ENCODE measurements around the gene LHPP. TPM values are rescaled to one million over a fixed set of nuclear protein-coding genes. Genes with fewer than 3 reads are reported as not detected.

LHPP gene
- total and polyA plus RNA-seq, 2 experiments from 2014 or later = 27.4 to 40.2 TPM

DNA sequence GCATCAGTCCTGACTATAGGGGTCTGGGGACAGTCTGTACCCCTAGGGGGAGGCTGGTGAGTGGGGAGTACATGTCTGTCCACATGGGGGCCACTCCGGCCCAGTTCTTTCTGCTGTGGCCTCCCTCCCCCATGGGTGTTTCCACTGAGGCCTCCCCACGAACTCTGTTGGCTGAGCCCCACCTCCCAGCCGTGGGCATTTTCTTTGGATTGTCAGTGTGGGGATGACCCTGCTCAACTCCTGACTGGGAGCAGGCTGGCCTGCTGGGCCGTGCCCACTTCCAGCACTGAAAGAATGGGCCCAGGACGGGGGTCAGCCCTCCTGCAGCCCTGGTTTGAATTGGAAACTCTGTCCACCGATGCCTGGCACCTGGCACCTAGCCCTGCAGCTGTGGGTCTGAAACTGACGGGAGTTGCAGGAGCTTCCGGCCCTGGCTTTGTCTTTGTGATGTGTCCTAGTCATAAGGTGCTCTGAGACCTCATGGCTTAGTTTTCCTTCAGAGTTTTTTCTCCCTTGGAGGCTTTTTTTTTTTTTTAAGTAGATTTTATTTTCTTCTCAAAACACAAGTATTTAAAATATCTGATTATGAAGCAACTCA lies 46.5 kb downstream of the LHPP start:
- Histone ChIP-seq H3K27ac (ENCODE audit: low read depth) (no peak overlapping the region), H3K4me2 (no peak overlapping the region), H3K79me2 (replicated peaks; ENCODE audit: insufficient read depth) (no peaks in the 10 kb centered on the region), H2AFZ (no peak overlapping the region), H3K4me3 (no peak overlapping the region), H3F3A (replicated peaks; ENCODE audit: low read depth) (0 out of 2 replicates have a peak, but pooled peaks cover 6% of the 10 kb centered on the region), H4K20me1 (replicated peaks; ENCODE audit: insufficient read depth) (no peaks in the 10 kb centered on the region; the same call in 1 of the 2 replicates), H3K9me2 (ENCODE audit: insufficient read depth) (no peaks in the 10 kb centered on the region), H3K4me1 (ENCODE audit: insufficient read depth) (peaks cover 3% of the 10 kb centered on the region), H3K36me3 (ENCODE audit: insufficient read depth) (no peaks in the 10 kb centered on the region), H3K27me3 (ENCODE audit: insufficient read depth) (no peaks in the 10 kb centered on the region)
- Mint-ChIP-seq H3K36me3 (ENCODE audit: low read depth) (peaks cover 4% of the 10 kb centered on the region; the same call in 1 of the 3 replicates), H3K9me3 (no peaks in the 10 kb centered on the region; the same call in 2 of the 3 replicates), H3K27ac (0 out of 2 replicates have a peak overlapping the region, but pooled peaks have one; percentile 18), H3K4me3 (no peak overlapping the region), H3K27me3 (ENCODE audit: insufficient read depth, low read depth, poor library complexity) (peaks cover 10% of the 10 kb centered on the region), H3K4me1 (peaks cover 3% of the 10 kb centered on the region; the same call in 1 of the 3 replicates)
- DNase-seq (ENCODE audit: low spot score) (no peak), ATAC-seq (no peak; the same call in 2 of the 3 replicates)
- TF ChIP-seq EZH2phosphoT487 (IDR thresholded peaks at IDR 0.05; ENCODE audit: unreplicated experiment) (no peak), NANOG (IDR thresholded peaks at IDR 0.05; ENCODE audit: borderline replicate concordance) (no peak), ZNF331 (CRISPR knock-in tag; IDR thresholded peaks at IDR 0.05; ENCODE audit: low read depth) (no peak), EZH2 (IDR thresholded peaks at IDR 0.05; ENCODE audit: low read depth, unreplicated experiment) (no peak), CREB1 (CRISPR knock-in tag; IDR thresholded peaks at IDR 0.05; ENCODE audit: low read depth) (no peak), JUNB (IDR thresholded peaks at IDR 0.05; ENCODE audit: unreplicated experiment) (no peak), POLR2AphosphoS5 (IDR thresholded peaks at IDR 0.05; ENCODE audit: low read depth) (no peak), ZNF114 (CRISPR knock-in tag; IDR thresholded peaks at IDR 0.05) (no peak), STAT1 (IDR thresholded peaks at IDR 0.05; ENCODE audit: unreplicated experiment) (no peak)
- TF ChIP-seq, protein P1, sequence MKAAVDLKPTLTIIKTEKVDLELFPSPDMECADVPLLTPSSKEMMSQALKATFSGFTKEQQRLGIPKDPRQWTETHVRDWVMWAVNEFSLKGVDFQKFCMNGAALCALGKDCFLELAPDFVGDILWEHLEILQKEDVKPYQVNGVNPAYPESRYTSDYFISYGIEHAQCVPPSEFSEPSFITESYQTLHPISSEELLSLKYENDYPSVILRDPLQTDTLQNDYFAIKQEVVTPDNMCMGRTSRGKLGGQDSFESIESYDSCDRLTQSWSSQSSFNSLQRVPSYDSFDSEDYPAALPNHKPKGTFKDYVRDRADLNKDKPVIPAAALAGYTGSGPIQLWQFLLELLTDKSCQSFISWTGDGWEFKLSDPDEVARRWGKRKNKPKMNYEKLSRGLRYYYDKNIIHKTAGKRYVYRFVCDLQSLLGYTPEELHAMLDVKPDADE (IDR thresholded peaks at IDR 0.05) = no peak
- TF ChIP-seq, protein P2, sequence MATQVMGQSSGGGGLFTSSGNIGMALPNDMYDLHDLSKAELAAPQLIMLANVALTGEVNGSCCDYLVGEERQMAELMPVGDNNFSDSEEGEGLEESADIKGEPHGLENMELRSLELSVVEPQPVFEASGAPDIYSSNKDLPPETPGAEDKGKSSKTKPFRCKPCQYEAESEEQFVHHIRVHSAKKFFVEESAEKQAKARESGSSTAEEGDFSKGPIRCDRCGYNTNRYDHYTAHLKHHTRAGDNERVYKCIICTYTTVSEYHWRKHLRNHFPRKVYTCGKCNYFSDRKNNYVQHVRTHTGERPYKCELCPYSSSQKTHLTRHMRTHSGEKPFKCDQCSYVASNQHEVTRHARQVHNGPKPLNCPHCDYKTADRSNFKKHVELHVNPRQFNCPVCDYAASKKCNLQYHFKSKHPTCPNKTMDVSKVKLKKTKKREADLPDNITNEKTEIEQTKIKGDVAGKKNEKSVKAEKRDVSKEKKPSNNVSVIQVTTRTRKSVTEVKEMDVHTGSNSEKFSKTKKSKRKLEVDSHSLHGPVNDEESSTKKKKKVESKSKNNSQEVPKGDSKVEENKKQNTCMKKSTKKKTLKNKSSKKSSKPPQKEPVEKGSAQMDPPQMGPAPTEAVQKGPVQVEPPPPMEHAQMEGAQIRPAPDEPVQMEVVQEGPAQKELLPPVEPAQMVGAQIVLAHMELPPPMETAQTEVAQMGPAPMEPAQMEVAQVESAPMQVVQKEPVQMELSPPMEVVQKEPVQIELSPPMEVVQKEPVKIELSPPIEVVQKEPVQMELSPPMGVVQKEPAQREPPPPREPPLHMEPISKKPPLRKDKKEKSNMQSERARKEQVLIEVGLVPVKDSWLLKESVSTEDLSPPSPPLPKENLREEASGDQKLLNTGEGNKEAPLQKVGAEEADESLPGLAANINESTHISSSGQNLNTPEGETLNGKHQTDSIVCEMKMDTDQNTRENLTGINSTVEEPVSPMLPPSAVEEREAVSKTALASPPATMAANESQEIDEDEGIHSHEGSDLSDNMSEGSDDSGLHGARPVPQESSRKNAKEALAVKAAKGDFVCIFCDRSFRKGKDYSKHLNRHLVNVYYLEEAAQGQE (IDR thresholded peaks at IDR 0.05; ENCODE audit: unreplicated experiment) = no peak
- TF ChIP-seq, protein P3, sequence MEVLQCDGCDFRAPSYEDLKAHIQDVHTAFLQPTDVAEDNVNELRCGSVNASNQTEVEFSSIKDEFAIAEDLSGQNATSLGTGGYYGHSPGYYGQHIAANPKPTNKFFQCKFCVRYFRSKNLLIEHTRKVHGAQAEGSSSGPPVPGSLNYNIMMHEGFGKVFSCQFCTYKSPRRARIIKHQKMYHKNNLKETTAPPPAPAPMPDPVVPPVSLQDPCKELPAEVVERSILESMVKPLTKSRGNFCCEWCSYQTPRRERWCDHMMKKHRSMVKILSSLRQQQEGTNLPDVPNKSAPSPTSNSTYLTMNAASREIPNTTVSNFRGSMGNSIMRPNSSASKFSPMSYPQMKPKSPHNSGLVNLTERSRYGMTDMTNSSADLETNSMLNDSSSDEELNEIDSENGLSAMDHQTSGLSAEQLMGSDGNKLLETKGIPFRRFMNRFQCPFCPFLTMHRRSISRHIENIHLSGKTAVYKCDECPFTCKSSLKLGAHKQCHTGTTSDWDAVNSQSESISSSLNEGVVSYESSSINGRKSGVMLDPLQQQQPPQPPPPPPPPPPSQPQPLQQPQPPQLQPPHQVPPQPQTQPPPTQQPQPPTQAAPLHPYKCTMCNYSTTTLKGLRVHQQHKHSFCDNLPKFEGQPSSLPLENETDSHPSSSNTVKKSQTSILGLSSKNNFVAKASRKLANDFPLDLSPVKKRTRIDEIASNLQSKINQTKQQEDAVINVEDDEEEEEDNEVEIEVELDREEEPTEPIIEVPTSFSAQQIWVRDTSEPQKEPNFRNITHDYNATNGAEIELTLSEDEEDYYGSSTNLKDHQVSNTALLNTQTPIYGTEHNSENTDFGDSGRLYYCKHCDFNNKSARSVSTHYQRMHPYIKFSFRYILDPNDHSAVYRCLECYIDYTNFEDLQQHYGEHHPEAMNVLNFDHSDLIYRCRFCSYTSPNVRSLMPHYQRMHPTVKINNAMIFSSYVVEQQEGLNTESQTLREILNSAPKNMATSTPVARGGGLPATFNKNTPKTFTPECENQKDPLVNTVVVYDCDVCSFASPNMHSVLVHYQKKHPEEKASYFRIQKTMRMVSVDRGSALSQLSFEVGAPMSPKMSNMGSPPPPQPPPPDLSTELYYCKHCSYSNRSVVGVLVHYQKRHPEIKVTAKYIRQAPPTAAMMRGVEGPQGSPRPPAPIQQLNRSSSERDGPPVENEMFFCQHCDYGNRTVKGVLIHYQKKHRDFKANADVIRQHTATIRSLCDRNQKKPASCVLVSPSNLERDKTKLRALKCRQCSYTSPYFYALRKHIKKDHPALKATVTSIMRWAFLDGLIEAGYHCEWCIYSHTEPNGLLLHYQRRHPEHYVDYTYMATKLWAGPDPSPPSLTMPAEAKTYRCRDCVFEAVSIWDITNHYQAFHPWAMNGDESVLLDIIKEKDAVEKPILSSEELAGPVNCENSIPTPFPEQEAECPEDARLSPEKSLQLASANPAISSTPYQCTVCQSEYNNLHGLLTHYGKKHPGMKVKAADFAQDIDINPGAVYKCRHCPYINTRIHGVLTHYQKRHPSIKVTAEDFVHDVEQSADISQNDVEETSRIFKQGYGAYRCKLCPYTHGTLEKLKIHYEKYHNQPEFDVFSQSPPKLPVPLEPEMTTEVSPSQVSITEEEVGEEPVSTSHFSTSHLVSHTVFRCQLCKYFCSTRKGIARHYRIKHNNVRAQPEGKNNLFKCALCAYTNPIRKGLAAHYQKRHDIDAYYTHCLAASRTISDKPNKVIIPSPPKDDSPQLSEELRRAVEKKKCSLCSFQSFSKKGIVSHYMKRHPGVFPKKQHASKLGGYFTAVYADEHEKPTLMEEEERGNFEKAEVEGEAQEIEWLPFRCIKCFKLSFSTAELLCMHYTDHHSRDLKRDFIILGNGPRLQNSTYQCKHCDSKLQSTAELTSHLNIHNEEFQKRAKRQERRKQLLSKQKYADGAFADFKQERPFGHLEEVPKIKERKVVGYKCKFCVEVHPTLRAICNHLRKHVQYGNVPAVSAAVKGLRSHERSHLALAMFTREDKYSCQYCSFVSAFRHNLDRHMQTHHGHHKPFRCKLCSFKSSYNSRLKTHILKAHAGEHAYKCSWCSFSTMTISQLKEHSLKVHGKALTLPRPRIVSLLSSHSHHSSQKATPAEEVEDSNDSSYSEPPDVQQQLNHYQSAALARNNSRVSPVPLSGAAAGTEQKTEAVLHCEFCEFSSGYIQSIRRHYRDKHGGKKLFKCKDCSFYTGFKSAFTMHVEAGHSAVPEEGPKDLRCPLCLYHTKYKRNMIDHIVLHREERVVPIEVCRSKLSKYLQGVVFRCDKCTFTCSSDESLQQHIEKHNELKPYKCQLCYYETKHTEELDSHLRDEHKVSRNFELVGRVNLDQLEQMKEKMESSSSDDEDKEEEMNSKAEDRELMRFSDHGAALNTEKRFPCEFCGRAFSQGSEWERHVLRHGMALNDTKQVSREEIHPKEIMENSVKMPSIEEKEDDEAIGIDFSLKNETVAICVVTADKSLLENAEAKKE (CRISPR knock-in tag; IDR thresholded peaks at IDR 0.05) = no peak
- TF ChIP-seq, protein P4, sequence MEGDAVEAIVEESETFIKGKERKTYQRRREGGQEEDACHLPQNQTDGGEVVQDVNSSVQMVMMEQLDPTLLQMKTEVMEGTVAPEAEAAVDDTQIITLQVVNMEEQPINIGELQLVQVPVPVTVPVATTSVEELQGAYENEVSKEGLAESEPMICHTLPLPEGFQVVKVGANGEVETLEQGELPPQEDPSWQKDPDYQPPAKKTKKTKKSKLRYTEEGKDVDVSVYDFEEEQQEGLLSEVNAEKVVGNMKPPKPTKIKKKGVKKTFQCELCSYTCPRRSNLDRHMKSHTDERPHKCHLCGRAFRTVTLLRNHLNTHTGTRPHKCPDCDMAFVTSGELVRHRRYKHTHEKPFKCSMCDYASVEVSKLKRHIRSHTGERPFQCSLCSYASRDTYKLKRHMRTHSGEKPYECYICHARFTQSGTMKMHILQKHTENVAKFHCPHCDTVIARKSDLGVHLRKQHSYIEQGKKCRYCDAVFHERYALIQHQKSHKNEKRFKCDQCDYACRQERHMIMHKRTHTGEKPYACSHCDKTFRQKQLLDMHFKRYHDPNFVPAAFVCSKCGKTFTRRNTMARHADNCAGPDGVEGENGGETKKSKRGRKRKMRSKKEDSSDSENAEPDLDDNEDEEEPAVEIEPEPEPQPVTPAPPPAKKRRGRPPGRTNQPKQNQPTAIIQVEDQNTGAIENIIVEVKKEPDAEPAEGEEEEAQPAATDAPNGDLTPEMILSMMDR (conservative IDR thresholded peaks at IDR 0.05; ENCODE audit: low read depth in 2 of 2) = no peak

All from GM23338 (cell line).